Tibial nerve (tissue), 4 donors: Measurements from ENCODE around the gene TBC1D22A. TPM values are rescaled to one million over a fixed set of nuclear protein-coding genes. Genes with fewer than 3 reads are reported as not detected.

ENCODE experiments used
- DNase-seq, 2 donors: peaks; one replicate each; pipeline ENCODE4 v3.0.0-alpha.2; 2019; ENCODE audit warnings: low spot score in 2 of 2
- H3K27ac ChIP-seq, 4 donors: fragments of 200-600 bp; sonication (generic) in 3 of 4; one replicate each; pipeline ENCODE4 v1.5.1; 2017 to 2019; ENCODE audit warnings: mild to moderate bottlenecking in 1 of 4
- H3K27me3 ChIP-seq, 2 donors: fragments of 200-600 bp; sonication (generic) in 1 of 2; one replicate each; pipeline versions ENCODE4 v1.5.1 to v1.6.0; 2017 to 2019
- H3K36me3 ChIP-seq, 3 donors: fragments of 200-600 bp; sonication (generic); one replicate each; pipeline ENCODE4 v1.5.1; 2018 to 2019
- H3K4me1 ChIP-seq, 4 donors: fragments of 200-600 bp; sonication (generic) in 3 of 4; one replicate each; pipeline ENCODE4 v1.5.1; 2017 to 2019
- H3K4me3 ChIP-seq, 4 donors: fragments of 200-600 bp; sonication (generic) in 3 of 4; one replicate each; pipeline ENCODE4 v1.5.1; 2017 to 2019; ENCODE audit warnings: mild to moderate bottlenecking in 1 of 4, moderate library complexity in 1 of 4
- H3K9me3 ChIP-seq, 4 donors: fragments of 200-600 bp; sonication (generic) in 3 of 4; one replicate each; pipeline ENCODE4 v1.5.1; 2017 to 2019
- EP300 ChIP-seq, 2 donors: sonication (generic); formaldehyde crosslinking; IDR thresholded peaks; one replicate each; pipeline ENCODE4 v1.6.1; 2017; ENCODE audit warnings: antibody characterized with exemption in 2 of 2, mild to moderate bottlenecking in 1 of 2
- POLR2A ChIP-seq, 2 donors: fragments of 450-650 bp; IDR thresholded peaks; one replicate each; pipeline ENCODE4 v1.6.1; 2017; ENCODE audit warnings: antibody characterized with exemption in 2 of 2, mild to moderate bottlenecking in 2 of 2, moderate library complexity in 2 of 2
- WGBS, 2 donors: methylation state at CpG; one replicate each; pipeline ENCODE4 v1.1.5; 2018; 5-methylcytosine and 5-hydroxymethylcytosine counted together
- total RNA-seq, 4 donors: library from RNA; depleted of rRNA; stranded (reverse); fragments of >200 nt; gene quantifications; one replicate each; pipeline ENCODE4 v1.1.0, GENCODE V29; 2016
- TF ChIP-seq, protein P1 (sequence below), 5 experiments: fragments of 200-600 bp in 3 of 5; fragments of 450-650 bp in 2 of 5; sonication (generic) in 3 of 5; IDR thresholded peaks; one replicate each; pipeline ENCODE4 v1.5.1; 2016 to 2019; ENCODE audit warnings: antibody characterized with exemption in 5 of 5, mild to moderate bottlenecking in 3 of 5, moderate library complexity in 2 of 5

The TBC1D22A gene
- total RNA-seq, 4 donors from 2014 or later: 27.3 to 35.4 (median 29.3) TPM

DNA sequence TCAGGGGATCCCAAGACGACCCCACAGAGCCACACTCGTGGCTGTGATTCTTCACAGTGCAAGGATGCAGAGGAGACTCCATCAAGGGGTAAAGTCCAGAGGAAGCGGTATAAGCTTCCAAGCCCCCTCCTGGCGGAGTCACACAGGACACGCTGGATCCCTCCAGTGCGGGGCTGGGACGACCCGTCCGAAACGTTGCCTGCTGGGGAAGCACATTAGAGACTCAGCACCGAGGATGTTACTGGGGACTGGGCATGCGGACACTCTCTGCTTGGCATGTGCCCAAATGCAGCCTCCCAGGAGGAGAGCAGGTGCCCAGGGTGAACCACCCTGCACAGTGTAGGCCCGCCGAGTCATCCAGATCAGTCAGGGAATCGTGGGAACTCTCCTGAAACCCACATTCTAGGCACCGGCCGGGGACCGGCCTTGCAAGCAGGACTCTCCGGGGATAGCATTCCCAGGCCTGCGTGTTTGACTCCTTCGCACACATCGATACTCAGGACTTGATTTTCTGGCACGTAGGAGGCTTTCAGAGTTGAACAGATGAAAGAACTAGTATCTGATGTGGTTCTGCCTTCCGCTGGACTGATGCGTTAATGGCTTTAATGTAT is 229.8 kb downstream of the TBC1D22A start:
- no peak for DNase-seq
- H3K4me1 ChIP-seq: peaks cover 0 to 20% (median 0%) of the 10 kb centered on the region in 4 donors
- H3K9me3 ChIP-seq: no peaks in the 10 kb centered on the region
- H3K27me3 ChIP-seq: no peaks in the 10 kb centered on the region
- no peak for TF ChIP-seq POLR2A (IDR thresholded peaks at IDR 0.05)
- peaks cover 0 to 29% (median 12%) of the 10 kb centered on the region in 3 donors for H3K36me3 ChIP-seq
- WGBS, 2 donors: 86 to 89% methylated on average over 23 of the region's 25 CpGs
- no peak overlapping the region for H3K27ac ChIP-seq
- H3K4me3 ChIP-seq: no peak overlapping the region

DNA sequence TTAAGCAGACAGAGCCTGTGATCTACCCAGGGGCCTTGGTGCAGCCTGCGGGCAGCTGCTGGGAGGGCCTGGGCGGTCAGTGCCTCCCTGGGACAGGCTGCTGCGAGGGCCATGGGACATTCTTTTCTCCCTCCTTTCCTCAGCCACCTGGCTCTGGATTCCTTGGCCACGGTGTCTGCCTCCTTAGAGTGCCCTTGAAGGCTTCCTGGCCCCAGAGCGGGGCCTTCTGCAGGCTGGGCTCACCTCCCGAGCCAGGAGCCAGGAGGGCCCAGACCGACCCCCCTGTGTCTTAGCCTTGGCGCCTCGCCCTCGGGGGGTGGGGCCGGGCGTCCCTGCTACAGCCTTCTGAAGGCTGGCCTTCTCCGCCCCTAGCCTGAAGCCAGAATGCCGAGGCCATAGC is 231.2 kb downstream of the TBC1D22A start:
- Histone ChIP-seq H3K27me3 (no peaks in the 10 kb centered on the region), H3K4me1 (peaks cover 0 to 20% (median 0%) of the 10 kb centered on the region in 4 donors), H3K27ac (no peak overlapping the region), H3K9me3 (no peaks in the 10 kb centered on the region), H3K36me3 (peaks cover 0 to 36% (median 12%) of the 10 kb centered on the region in 3 donors), H3K4me3 (no peak overlapping the region)
- 58 to 73% methylated on average over 14 of the region's 14 CpGs for WGBS, 2 donors
- no peak for DNase-seq
- TF ChIP-seq POLR2A (IDR thresholded peaks at IDR 0.05): no peak
- TF ChIP-seq, protein P1, sequence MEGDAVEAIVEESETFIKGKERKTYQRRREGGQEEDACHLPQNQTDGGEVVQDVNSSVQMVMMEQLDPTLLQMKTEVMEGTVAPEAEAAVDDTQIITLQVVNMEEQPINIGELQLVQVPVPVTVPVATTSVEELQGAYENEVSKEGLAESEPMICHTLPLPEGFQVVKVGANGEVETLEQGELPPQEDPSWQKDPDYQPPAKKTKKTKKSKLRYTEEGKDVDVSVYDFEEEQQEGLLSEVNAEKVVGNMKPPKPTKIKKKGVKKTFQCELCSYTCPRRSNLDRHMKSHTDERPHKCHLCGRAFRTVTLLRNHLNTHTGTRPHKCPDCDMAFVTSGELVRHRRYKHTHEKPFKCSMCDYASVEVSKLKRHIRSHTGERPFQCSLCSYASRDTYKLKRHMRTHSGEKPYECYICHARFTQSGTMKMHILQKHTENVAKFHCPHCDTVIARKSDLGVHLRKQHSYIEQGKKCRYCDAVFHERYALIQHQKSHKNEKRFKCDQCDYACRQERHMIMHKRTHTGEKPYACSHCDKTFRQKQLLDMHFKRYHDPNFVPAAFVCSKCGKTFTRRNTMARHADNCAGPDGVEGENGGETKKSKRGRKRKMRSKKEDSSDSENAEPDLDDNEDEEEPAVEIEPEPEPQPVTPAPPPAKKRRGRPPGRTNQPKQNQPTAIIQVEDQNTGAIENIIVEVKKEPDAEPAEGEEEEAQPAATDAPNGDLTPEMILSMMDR (IDR thresholded peaks at IDR 0.05): no peak
- TF ChIP-seq EP300 (IDR thresholded peaks at IDR 0.05): no peak

DNA sequence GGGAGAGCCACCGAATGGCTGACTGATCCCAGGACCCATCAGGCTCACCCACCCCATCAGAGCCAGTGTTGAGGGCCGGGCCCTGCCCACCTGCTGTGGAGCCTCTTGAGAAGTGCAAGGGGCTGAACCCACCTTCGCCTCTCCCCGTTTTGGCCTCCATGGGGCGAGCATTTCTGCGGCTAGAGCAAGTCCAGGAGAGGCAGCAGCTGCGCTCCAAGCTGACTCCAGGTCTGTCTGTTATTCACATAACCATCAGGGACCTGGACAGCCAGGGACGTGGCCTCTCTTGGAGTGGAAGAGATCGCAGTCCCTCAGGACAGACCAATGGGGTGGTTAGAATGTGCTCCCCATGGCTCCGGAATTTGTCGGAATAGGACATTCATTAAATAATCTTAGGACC is 231.8 kb downstream of the TBC1D22A start:
- Histone ChIP-seq H3K27me3 (no peaks in the 10 kb centered on the region), H3K9me3 (no peaks in the 10 kb centered on the region), H3K4me1 (peaks cover 0 to 20% (median 0%) of the 10 kb centered on the region in 4 donors), H3K36me3 (peaks cover 0 to 43% (median 12%) of the 10 kb centered on the region in 3 donors), H3K4me3 (no peak overlapping the region), H3K27ac (no peak overlapping the region)
- no peak for DNase-seq
- no peak for TF ChIP-seq EP300 (IDR thresholded peaks at IDR 0.05)
- no peak for TF ChIP-seq POLR2A (IDR thresholded peaks at IDR 0.05)
- TF ChIP-seq, protein P1 (IDR thresholded peaks at IDR 0.05): no peak
- WGBS, 2 donors: 86 to 89% methylated on average over 10 to 11 of the region's 11 CpGs

DNA sequence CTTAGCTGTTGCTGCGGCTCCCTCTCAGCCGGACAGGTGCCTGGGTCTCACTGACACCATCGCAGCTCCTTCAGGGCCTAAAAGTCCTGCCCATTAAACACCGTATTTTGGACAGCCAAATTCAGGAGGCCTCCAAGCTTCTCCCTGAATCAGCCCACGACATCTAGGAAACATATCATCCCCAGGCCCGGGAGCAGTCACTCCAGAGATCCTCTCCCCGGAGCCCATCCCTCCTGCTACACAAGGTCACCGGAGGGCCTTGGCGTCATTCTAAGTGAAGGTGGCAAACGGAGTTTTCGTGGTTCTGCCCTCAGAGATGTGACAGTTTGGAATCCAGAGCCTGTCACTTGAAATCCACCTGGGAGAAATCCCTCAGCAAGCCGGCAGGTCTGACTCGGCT is 232.5 kb downstream of the TBC1D22A start:
- Histone ChIP-seq H3K4me1 (peaks cover 0 to 20% (median 0%) of the 10 kb centered on the region in 4 donors), H3K27me3 (no peaks in the 10 kb centered on the region), H3K9me3 (no peaks in the 10 kb centered on the region), H3K27ac (no peak overlapping the region), H3K4me3 (no peak overlapping the region), H3K36me3 (peaks cover 0 to 43% (median 12%) of the 10 kb centered on the region in 3 donors)
- no peak for DNase-seq
- TF ChIP-seq, protein P1 (IDR thresholded peaks at IDR 0.05): no peak
- no peak for TF ChIP-seq POLR2A (IDR thresholded peaks at IDR 0.05)
- no peak for TF ChIP-seq EP300 (IDR thresholded peaks at IDR 0.05)
- WGBS, 2 donors: 85 to 88% methylated on average over 13 of the region's 13 CpGs

DNA sequence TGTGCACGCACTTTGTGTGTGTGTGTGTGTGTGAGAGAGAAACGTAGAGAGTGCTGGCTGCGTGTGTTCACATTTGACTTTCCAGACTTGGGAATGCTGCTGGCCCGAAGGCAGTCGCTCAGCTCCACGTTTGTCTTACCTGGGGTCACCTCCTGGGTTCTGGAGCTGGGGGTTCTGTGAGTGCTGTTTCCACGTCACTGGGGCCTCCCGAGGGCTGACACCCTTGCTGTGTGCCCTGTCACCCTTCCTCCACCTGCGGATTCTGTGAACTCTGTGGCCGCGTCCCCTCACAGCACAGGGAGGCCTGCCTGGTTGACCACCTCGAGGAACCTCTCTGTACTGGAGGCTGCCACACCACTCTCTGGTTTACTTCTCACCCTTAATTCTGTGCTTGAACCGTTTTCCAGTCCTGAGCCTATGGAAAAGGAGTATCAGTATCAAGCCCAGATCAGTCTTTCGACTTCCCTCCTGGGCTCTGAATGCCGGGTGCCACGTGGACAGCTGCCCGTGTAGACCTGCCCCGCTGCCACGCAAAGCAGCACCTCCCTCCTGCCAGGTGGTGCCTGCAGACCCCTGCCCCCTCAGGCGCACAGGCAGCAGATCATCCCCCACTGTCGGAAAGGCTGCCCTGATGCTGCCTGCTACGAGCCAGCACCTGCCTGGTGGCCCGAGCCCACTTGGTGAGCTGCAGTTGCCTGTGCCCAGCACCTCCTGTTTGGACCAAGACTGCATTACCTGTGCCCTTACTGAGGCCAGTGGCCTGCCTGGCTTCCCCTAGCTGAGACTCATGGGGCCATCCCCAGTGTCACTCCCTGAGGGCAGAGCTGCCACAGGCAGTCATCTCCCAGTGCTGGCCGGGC is 233.3 kb downstream of the TBC1D22A start:
- Histone ChIP-seq H3K9me3 (no peaks in the 10 kb centered on the region), H3K27ac (no peak overlapping the region), H3K27me3 (no peaks in the 10 kb centered on the region), H3K36me3 (peaks cover 0 to 38% (median 12%) of the 10 kb centered on the region in 3 donors), H3K4me3 (no peak overlapping the region), H3K4me1 (peaks cover 0 to 20% (median 0%) of the 10 kb centered on the region in 4 donors)
- 94 to 95% methylated on average over 24 of the region's 24 CpGs for WGBS, 2 donors
- TF ChIP-seq EP300 (IDR thresholded peaks at IDR 0.05) (no peak), POLR2A (IDR thresholded peaks at IDR 0.05) (no peak)
- TF ChIP-seq, protein P1 (IDR thresholded peaks at IDR 0.05): no peak
- no peak for DNase-seq
